NT2/D1 (cell line): Measurements from ENCODE around the gene FRRS1.

Experiments used
- SUZ12 ChIP-seq: IDR thresholded peaks from 2 replicates; pipeline ENCODE4 v1.6.1; 2011; ENCODE audit not compliant: insufficient read length, insufficient read depth; ENCODE audit errors: extremely low read depth
- YY1 ChIP-seq: IDR thresholded peaks from 2 replicates; pipeline ENCODE4 v1.6.1; 2011; ENCODE audit not compliant: insufficient read length, insufficient read depth
- ZNF274 ChIP-seq: IDR thresholded peaks from 2 replicates; pipeline ENCODE4 v1.6.1; 2011; ENCODE audit warnings: mild to moderate bottlenecking, low read depth, low read length

DNA sequence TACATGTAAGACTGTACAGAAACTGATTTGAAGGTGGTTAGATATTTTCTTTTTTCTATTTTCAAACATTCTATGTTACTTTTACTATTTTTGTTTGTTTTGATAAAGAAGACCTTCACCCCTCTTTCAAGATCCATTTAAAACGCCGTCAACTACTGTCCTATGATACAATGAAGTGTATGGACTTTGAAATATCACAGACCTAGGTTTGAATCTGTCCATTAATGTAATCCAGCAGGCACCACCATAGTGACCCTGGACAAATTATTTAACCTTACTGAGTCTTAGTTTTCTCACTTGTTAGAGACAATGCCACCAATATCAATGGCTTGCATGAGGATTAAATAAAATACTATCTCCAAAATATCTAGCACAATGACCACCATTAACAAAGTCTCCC is 2.0 kb downstream of the FRRS1 start:
- TF ChIP-seq ZNF274 = no peak
- no peak for TF ChIP-seq SUZ12
- TF ChIP-seq YY1 = no peak
